OCI-LY1 (cell line): ENCODE measurements around the gene WBP2NL.

Experiments used
- CTCF ChIP-seq: fragments of 200-600 bp; sonication (generic), shearing (Covaris generic); IDR thresholded peaks from 2 replicates; pipeline ENCODE4 v1.5.1; 2017; ENCODE audit warnings: mild to moderate bottlenecking, antibody characterized with exemption, low read length, moderate library complexity, mixed read lengths
- EZH2 ChIP-seq: fragments of 200-600 bp; sonication (generic), shearing (Covaris generic); IDR thresholded peaks from 2 replicates; pipeline ENCODE4 v1.8.0; 2017; ENCODE audit warnings: borderline replicate concordance, mixed run types, mild to moderate bottlenecking, antibody characterized with exemption, low read length, moderate library complexity, mixed read lengths

- TF ChIP-seq CTCF (no peak), EZH2 (no peak)
These were observed 64.0 kb downstream of the WBP2NL start for GRCh38 chr22:42062506-42063170.
